ENCODE measurements around the gene A1BG. TPM values are rescaled to one million over a fixed set of nuclear protein-coding genes. Genes with fewer than 3 reads are reported as not detected.

The A1BG gene
- total RNA-seq (2014; rRNA removed; shearing (Covaris generic)), result 13.4 and 31.9 TPM in 2 replicates

GRCh38 chr19:58352760-58353671 lies at the start of gene A1BG:
A1BG (minus strand) TSS chr19:58353492; CDS start chr19:58353437, 55 bp downstream.

DNA sequence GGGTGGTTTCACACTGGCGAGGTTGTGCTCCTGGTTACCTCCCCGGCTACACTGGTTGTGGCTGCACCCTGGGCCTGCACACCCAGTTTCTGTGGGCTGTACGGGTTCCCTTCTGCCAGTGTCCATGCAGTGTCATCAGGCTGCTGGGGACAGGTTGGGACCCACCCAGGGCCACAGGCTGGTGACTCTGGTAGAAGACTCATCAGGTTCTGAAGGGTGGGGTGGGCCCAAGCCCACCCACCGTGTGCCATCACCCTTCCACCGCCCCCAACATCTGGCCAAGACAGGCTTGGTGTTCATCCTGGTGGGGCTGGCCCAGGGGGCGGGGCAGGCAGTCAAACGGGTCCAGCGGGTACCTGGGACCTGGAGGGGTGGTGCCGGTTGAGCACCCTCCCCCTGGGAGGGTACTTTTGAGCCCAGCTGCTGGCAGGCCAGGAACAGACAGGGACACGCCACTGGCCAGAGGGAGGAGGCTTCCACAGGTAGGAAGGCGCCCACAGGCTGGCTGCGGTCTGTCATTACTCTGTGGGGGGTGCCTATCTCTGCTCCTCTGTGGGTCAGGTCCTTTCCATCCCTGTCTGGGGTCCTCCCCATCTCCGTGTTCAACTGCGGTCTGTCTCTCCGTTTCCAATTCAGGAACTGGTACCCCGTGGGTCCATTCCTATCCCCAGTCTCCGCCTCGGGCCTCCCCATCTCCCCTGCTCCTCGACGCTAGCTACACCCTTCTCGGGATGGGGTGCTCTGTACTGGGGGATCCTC lies 42.1 kb upstream of the A1BG start, which contains the start of gene RNF225:
TSS of gene RNF225 (plus strand) at position 437 of the 759 bp plus-strand sequence. CDS start 434 bp downstream, outside the sequence.

GRCh38 chr19:58386576-58387337 lies 33.5 kb upstream of the A1BG start, which contains the start of gene RPS5:
RPS5 (plus strand) TSS chr19:58387269; CDS start chr19:58388138, 869 bp downstream.

DNA sequence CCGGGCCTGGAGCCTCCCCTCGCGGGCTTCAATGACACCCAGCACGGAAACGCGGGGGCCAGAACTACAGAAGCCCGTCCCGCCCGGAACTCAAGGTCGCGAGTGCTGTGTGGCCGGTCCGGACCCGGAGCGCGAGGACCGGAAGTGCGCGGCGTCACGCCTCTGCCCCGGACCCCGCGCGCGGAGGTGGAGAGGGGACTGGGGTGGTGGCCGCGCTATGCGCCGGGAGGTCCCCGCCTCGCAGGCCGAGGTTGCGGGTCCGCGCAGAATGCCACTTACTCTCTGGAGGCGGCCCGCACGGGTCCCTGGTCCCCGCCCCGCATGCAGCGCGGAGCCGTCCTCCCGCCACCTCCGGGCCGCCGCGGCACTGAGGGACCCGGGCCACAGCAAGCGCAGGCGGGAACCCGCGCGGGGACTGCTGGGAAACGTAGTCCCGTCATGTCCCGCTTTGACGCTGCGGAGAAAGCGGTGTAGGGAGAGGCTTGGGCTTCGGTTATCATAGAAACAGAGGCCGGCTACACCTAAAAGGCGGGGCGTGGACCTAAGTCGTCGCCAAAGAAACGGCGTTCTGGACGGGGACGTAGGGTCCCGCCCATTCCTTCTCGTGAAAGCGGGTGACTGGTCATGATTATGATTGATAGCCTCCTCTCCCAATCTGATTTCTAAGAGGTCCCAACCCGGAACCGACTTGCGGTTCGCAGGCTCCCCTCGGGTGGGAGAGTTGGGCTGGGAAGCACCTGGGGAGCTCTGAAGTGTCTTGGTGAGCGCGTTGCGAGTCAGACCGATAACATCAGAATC lies 27.6 kb upstream of the A1BG start, which contains the start of gene ZNF837:
TSS of gene ZNF837 (minus strand) at position 369 of the 798 bp plus-strand sequence. CDS start 11,698 bp downstream, outside the sequence.

DNA sequence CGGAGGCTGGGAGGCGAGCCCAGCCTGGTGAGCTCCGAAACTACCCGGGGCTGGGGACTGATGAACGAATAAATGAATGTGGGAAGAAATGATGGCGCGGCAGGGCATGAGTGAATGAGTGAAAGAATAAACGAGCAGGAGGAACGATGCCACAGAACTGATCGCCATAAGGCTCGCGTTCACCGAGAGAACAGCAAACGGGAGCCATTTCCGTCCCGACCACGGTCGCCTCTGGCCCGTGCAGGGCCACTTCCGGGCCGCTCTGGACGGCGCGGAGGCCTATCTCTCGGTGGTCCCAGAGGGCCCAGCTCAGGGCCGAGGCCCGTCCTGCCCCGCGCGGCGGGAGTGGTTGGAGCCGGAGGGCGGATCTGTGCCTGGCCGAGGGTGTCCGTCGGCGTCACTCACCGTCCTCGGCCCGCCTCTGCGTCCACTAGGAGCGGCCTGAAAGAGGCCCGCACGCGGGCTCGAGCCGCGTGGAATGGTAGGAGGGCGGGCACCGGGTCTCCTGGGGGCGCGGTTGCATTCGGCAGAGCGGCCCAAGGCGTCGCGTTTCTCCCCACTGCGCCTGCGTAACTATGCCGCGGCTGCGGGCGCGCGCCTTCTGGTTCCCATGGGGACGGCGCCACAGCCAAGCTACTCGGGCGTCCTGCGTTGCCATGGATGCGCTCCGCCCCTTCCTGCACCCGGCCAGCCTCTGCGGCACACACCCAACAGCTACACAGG lies 9.1 kb upstream of the A1BG start, which contains the start of gene ZNF497:
TSS of gene ZNF497 (minus strand) at position 480 of the 723 bp plus-strand sequence. CDS start 5,116 bp downstream, outside the sequence.

DNA sequence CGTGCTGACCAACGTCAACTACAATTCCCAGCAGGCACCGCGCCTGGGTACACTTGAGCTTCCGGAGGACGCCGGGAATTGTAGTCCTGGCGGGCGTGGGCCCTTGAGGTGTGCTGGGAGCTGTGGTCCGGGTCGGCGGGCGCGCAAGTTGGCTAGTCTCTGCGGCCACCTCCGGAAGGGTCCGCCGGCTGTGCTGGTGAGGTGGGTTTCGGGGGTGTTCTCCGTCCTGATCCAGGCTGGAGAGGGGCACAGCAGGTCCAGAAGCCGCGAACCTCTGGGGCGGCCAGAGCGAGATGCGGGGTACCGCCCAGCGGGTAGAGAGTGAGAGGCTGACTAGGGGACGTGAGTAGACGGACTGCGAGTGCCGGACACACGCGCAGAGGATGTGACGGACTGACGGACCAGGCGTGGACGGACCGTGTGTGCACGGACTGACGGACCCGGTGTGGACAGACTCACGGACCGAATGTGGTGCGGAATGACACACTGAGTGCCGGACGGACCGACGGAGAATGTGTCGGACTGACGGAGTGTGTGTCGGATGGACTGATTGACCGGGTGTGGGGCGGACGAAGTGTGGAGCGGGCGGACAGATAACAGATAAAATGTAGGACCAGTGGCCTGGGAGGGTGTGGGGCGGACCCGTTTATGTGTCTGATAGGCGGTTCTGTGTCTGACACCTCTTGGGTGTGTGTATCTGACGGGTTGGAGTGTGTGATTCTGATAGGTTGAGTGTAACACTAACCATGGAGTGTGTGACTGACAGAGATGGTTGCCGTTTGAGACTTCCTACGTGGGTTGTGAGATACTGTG lies 26.2 kb downstream of the A1BG start, which contains the start of gene ZSCAN22:
TSS of gene ZSCAN22 (plus strand) at position 81 of the 813 bp plus-strand sequence. CDS start 7,809 bp downstream, outside the sequence.

GRCh38 chr19:58305065-58305931 lies 48.0 kb downstream of the A1BG start, which contains the start of gene ERVK3-1:
ERVK3-1 (plus strand) TSS chr19:58305377; CDS start chr19:58312169, 6,792 bp downstream.

Small RNAs within 50 kb of the gene (small RNA-seq; reads per million reads assigned to genes)
- gene MIR4754 (not detected), gene MIR6806 (not detected), gene RNA5SP473 (0.96 reads per million, percentile 54 among the genes with 10 or more reads in this experiment)

Other genes starting within 250 kb of the A1BG start
- gene ZNF329, start 202.7 kb downstream of the A1BG start, total RNA-seq (2014; rRNA removed; shearing (Covaris generic)), result 10.2 and 10.9 TPM in 2 replicates
- gene ZNF274, start 170.4 kb downstream of the A1BG start, total RNA-seq (2014; rRNA removed; shearing (Covaris generic)), result 31.2 and 31.4 TPM in 2 replicates
- gene ZNF544, start 124.6 kb downstream of the A1BG start, total RNA-seq (2014; rRNA removed; shearing (Covaris generic)), result 59.9 and 84.8 TPM in 2 replicates
- gene ZNF8, start 74.5 kb downstream of the A1BG start, total RNA-seq (2014; rRNA removed; shearing (Covaris generic)), result 6.1 and 6.5 TPM in 2 replicates
- 96.2 and 96.7 TPM in 2 replicates for gene ERVK3-1, start 48.1 kb downstream of the A1BG start, total RNA-seq (2014; rRNA removed; shearing (Covaris generic))
- 2.9 TPM in 2 replicates for gene ZSCAN22, start 26.5 kb downstream of the A1BG start, total RNA-seq (2014; rRNA removed; shearing (Covaris generic))
- gene ZNF497, start 9.3 kb upstream of the A1BG start, total RNA-seq (2014; rRNA removed; shearing (Covaris generic)), result 1.4 and 2.1 TPM in 2 replicates
- gene ZNF837, start 27.5 kb upstream of the A1BG start, total RNA-seq (2014; rRNA removed; shearing (Covaris generic)), result 5.1 and 6.8 TPM in 2 replicates
- 4,542 and 4,656 TPM in 2 replicates for gene RPS5, start 33.8 kb upstream of the A1BG start, total RNA-seq (2014; rRNA removed; shearing (Covaris generic))
- 1.4 and 3.8 TPM in 2 replicates for gene RNF225, start 42.2 kb upstream of the A1BG start, total RNA-seq (2014; rRNA removed; shearing (Covaris generic))
- 14.3 and 21.4 TPM in 2 replicates for gene ZNF584, start 55.2 kb upstream of the A1BG start, total RNA-seq (2014; rRNA removed; shearing (Covaris generic))
- 0.16 and 0.19 TPM in 2 replicates for gene ZNF132, start 86.7 kb upstream of the A1BG start, total RNA-seq (2014; rRNA removed; shearing (Covaris generic))
- gene ZNF324B, start 98.1 kb upstream of the A1BG start, total RNA-seq (2014; rRNA removed; shearing (Covaris generic)), result 11.7 and 14.8 TPM in 2 replicates
- 9.8 and 13.7 TPM in 2 replicates for gene ZNF324, start 113.6 kb upstream of the A1BG start, total RNA-seq (2014; rRNA removed; shearing (Covaris generic))
- 22.6 and 23.1 TPM in 2 replicates for gene ZNF446, start 122.9 kb upstream of the A1BG start, total RNA-seq (2014; rRNA removed; shearing (Covaris generic))
- gene SLC27A5, start 158.5 kb upstream of the A1BG start, total RNA-seq (2014; rRNA removed; shearing (Covaris generic)), result 40.1 and 41.4 TPM in 2 replicates
- 13.1 and 15.4 TPM in 2 replicates for gene ZBTB45, start 166.3 kb upstream of the A1BG start, total RNA-seq (2014; rRNA removed; shearing (Covaris generic))
- gene TRIM28, start 190.6 kb upstream of the A1BG start, total RNA-seq (2014; rRNA removed; shearing (Covaris generic)), result 873 and 886 TPM in 2 replicates
- gene CHMP2A, start 201.6 kb upstream of the A1BG start, total RNA-seq (2014; rRNA removed; shearing (Covaris generic)), result 361 and 379 TPM in 2 replicates
- 195 and 207 TPM in 2 replicates for gene UBE2M, start 205.1 kb upstream of the A1BG start, total RNA-seq (2014; rRNA removed; shearing (Covaris generic))
- 39.1 and 41.3 TPM in 2 replicates for gene MZF1, start 219.8 kb upstream of the A1BG start, total RNA-seq (2014; rRNA removed; shearing (Covaris generic))